ENCODE data around the gene VSIG10L.

The VSIG10L gene

DNA sequence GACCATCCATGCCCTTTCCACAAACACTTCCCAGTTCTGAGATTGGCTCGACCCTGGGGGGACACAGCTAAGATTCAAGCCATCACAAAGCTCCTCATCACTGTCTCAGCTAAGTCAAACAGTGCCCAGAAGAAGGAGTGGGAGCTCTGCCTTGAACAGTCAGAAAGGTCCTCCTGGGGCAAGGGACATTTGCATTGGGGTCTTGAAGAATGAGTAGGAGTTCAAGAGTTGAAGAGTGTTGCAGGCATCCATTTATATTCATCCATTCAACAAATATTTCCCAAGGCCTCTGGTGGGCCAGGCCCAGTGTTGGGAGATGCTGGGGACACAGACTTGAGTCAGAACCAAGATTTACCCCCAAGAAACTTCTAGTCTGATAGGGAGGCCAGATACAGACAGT, 24.0 kb downstream of the VSIG10L start:
- no peak for DNase-seq (ENCODE audit: low spot score)

DNA sequence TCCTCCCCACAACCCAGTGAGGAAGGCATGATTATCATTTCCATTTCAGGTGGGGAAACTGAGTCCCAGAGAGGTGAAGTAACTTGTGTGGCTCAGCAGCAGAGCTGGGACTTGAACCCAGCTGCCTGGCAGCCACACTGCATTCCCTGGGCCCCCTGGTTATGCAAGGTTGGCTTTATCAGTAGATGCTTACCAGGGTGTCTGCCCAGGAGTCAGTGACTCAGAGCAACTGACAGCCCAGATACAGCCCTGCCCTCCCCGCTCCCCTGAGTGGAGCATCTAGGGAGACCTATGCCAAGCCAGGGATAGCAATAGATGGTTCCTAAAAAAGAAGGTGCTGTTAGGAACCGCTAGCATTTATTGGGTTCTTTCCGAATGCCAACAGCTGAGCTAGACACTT, 24.6 kb downstream of the VSIG10L start:
- DNase-seq (ENCODE audit: low spot score) = no peak

- no peak for DNase-seq (ENCODE audit: low spot score)
Observed at GRCh38 chr19:51316688-51317087, 25.3 kb downstream of the VSIG10L start.

- no peak for DNase-seq (ENCODE audit: low spot score)
Observed at GRCh38 chr19:51311351-51312257, 30.3 kb downstream of the VSIG10L start, which contains the start of gene IGLON5. Gene IGLON5 (plus strand): TSS chr19:51311644. CDS start chr19:51311848, 204 bp downstream.

DNA sequence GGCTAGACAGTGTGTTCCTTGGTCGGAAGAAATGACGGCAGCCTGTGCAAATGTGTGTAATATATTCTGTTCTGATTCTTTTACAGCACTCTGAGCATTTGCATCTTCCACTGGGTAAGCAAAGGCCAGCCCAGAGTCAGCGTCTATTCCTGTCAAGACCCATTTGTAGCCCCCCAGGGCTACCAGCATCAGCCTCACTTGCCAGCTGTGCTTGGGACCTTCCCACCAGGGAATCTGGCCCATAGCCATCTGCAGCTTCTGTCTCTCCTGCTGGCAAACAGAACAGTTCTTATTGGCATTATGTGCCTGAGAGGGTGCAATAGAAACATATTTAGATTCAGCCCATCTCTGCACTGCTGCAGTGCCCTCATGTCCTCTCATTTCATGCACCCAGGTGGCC, 36.5 kb downstream of the VSIG10L start:
- no peak for DNase-seq (ENCODE audit: low spot score)

DNA sequence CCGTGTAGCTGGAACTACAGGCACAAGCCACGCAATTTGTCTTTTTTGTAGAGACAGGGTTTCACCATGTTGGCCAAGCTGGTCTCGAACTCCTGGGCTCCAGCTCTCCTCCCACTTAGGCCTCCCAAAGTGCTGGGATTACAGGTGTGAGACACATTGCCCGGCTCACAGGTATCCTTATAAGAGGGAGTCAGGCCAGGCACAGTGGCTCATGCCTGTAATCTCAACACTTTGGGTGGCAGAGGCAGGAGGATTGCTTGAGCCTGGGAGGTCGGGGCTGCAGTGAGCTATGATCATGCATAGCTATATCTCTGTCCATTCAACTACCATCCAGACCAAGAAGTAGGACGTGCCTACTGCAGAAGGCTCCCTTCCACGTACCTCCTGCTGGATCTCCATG, 40.7 kb downstream of the VSIG10L start:
- no peak for DNase-seq (ENCODE audit: low spot score)

GRCh38 chr19:51297406-51297805, 44.5 kb downstream of the VSIG10L start:
- DNase-seq (ENCODE audit: low spot score) = no peak

DNA sequence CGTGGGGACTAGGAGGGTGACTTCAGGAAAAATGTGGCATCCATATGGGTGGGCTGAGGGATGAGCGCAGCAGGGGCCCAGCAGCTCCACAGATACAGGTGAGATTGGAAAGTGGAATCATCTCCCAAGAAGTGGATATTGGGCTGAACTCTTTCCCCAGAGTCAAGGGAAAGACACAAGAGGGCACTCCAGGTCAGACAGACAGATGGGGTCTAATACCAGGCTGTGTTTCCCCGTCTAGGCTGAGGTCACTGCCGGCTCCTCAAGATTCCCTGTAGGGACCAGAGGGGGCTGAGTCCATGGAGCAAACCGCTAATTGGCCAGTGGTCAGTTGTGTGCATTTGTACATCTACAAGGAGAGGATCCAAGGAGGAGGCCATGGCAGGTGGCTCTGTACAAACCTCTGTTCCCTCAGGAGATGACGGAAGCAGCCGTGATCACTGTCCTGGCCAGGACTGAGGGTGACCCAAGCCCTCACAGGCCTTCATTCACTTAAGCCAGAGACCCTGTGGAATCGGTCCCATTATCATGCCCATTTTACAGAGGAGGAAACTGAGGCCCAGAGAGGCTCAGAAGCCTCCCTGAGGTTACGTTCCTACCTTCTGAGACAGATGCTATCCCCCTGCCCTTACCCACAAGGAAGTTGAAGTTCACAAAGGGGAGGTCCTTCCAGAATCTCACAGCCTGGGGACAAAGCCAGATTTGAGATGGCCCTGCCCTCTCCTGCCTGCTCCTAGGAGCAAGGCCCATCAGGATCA, 45.4 kb downstream of the VSIG10L start:
- DNase-seq (ENCODE audit: low spot score) = no peak

GRCh38 chr19:51295382-51296126, 46.4 kb downstream of the VSIG10L start:
- DNase-seq (ENCODE audit: low spot score) = no peak

DNA sequence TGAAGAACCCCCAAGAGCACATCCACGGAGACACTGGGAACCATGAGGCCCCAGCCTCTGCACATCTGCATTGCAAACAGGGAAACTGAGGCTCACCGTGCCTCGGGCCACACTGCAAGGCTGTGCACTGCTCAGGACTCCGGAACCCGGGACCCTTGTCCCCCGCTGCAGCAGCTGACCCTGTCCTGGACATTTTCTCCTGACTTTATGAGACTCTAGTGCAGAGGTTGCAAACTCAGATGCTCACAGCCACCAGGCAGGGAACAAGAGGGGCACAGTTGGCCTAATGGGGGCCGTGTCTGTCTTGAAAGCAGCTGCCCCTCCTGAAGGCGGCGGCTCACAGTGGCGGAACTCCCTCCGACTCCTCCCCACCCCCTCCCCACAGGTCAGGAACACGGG, 47.0 kb downstream of the VSIG10L start:
- DNase-seq (ENCODE audit: low spot score) = no peak

DNA sequence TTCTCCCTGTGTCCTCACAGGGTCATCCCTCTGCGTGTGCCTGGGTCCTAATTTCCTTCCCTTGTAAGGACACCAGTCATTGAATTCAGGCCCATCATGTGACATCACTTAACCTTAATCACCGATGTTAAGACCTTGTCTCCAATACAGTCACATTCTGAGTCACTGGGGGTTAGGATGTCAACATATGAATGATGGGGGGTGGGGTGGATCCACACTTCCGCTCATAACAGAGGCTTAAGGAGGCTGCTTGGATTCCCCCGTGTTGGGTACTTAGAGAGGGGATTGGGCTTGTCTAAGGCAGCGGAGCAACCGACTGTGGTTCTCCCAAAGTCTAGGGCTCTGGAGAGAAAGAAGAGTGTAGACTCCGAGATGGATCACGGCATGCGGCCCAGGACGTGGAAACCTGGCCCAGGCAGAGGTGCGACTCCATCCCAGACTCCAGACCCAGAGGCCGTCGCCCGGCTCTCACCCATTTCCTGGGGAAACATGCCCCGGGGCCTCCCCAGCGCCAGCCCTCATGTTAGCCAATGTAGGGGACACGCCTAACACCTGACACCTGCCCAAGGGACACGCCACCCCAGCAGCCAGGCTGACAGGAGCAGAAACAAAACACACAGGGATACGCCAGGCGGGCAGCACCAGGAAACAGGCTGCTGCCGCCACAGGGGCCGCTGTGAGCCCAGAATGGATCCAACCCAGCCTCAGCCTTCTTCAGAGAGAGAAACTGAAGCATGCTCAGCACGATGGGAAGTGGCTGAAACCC, 47.5 kb downstream of the VSIG10L start:
- no peak for DNase-seq (ENCODE audit: low spot score)

GRCh38 chr19:51293571-51294210, 48.2 kb downstream of the VSIG10L start:
- DNase-seq (ENCODE audit: low spot score) = no peak

GRCh38 chr19:51292971-51293370, 49.0 kb downstream of the VSIG10L start:
- peak; percentile 12 for DNase-seq (ENCODE audit: low spot score)

DNA sequence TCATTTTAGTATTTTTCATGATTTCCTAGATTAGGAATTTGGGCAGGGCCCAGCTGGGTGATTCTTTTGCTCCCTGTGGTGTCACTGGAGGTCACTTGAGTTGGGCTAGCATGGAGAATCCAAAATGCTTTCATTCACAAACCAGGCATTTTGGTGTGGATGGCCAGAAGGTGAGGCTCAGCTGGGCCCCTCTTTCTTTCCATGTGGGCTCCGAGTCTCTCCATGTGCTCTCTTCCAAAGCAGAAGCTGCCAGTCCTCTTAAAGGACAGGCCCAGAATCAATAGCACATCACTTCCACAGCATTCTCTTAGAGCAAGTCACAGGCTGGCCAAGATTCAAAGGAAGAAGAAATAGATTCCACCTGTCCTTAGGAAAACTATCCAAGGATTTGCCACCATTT, 52.3 kb downstream of the VSIG10L start:
- DNase-seq (ENCODE audit: low spot score) = no peak

DNA sequence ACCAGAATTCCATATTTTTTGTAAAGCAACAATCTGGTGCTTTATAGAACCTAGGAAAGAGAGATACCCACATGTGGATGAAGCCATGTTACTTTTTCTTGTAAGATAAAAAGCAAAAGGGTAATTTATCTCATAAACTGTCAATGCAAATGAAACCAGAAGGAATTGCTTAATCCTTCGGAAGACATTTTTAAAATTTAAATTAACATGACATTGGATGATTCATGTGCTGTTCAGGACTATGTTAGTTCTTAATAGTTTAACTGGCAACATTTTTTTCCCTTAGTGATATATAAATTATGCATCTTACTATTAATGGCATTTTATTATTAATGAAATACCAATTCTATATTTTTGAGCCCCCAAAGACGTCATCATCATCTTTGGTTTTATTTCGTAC, 56.3 kb downstream of the VSIG10L start:
- no peak for DNase-seq (ENCODE audit: low spot score)

DNA sequence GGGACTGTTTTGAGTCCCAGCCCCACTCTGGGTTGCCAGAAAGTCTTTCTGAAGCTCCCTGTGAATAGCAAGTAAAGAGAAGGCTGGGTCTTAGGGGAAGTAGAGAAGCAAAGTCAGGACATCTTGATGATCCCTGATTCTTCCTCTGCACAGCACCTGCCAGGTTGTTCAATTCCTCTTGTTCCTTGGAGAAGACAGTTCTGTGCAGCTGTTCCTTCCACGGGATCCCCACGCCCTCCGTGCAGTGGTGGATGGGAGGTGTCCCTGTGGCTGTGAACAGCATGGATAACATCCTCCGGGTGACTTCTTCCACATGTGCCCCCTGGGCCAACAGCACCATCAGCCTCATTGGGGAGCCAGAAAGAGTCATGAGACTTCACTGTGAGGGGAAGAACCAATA, 59.6 kb downstream of the VSIG10L start:
- no peak for DNase-seq (ENCODE audit: low spot score)

All from pons (tissue), 1 donor.